ENCODE results near the gene LRIF1. TPM values are rescaled to one million over a fixed set of nuclear protein-coding genes. Genes with fewer than 3 reads are reported as not detected.

Gene LRIF1
- total RNA-seq, 4 donors from 2014 or later, result 0.20 to 10.1 (median 7.6) TPM

GRCh38 chr1:110918016-110918415 is 45.7 kb downstream of the LRIF1 start:
- Histone ChIP-seq H3K9me3 (peaks cover under 1 to 2% of the 10 kb centered on the region in 2 donors), H3K27ac (no peak overlapping the region), H3K27me3 (no peaks in the 10 kb centered on the region), H3K4me3 (no peak overlapping the region), H3K4me1 (peaks cover 0 to 6% (median 0%) of the 10 kb centered on the region in 4 donors), H3K36me3 (no peaks in the 10 kb centered on the region)
- in situ Hi-C loops (cut with MboI; ENCODE audit: low pct_ligation_motif_present in 1 of 4, low pct_unique_long_range_greater_than_20kb in 1 of 4, low sequenced_read_pairs in 3 of 4) (no loop called here), intact Hi-C loops (cut with DNase I; ENCODE audit: low total_unique reads) (no loop called here)
- TF ChIP-seq EP300 (IDR thresholded peaks at IDR 0.05; ENCODE audit: low read depth) (no peak), CTCF (IDR thresholded peaks at IDR 0.05) (no peak), POLR2AphosphoS5 (IDR thresholded peaks at IDR 0.05) (no peak), POLR2A (IDR thresholded peaks at IDR 0.05) (no peak)
- 88 to 98% methylated on average over 1 of the region's 1 CpG for WGBS, 2 donors (ENCODE audit: low coverage in 1 of 2)
- DNase-seq, result no peak

GRCh38 chr1:110916669-110917306 is 46.9 kb downstream of the LRIF1 start:
- no peak for TF ChIP-seq EP300 (IDR thresholded peaks at IDR 0.05; ENCODE audit: low read depth)
- no peak for TF ChIP-seq POLR2A (IDR thresholded peaks at IDR 0.05)
- TF ChIP-seq CTCF (IDR thresholded peaks at IDR 0.05), result no peak
- TF ChIP-seq POLR2AphosphoS5 (IDR thresholded peaks at IDR 0.05), result no peak
- WGBS, 2 donors (ENCODE audit: low coverage in 1 of 2), result 0 to 34% methylated on average over 1 to 2 of the region's 2 CpGs
- in situ Hi-C loops (cut with MboI; ENCODE audit: low pct_ligation_motif_present in 1 of 4, low pct_unique_long_range_greater_than_20kb in 1 of 4, low sequenced_read_pairs in 3 of 4) (no loop called here), intact Hi-C loops (cut with DNase I; ENCODE audit: low total_unique reads) (no loop called here)
- DNase-seq, result no peak
- H3K27ac ChIP-seq, result no peak overlapping the region
- peaks cover 0 to 6% (median 0%) of the 10 kb centered on the region in 4 donors for H3K4me1 ChIP-seq
- no peak overlapping the region for H3K4me3 ChIP-seq
- H3K36me3 ChIP-seq, result no peaks in the 10 kb centered on the region
- H3K27me3 ChIP-seq, result no peaks in the 10 kb centered on the region
- peaks cover 5 to 9% of the 10 kb centered on the region in 2 donors for H3K9me3 ChIP-seq

- DNase-seq, result no peak
- 80 to 81% methylated on average over 2 of the region's 2 CpGs for WGBS, 2 donors (ENCODE audit: low coverage in 1 of 2)
- TF ChIP-seq CTCF (IDR thresholded peaks at IDR 0.05) (no peak), POLR2AphosphoS5 (IDR thresholded peaks at IDR 0.05) (no peak), POLR2A (IDR thresholded peaks at IDR 0.05) (no peak), EP300 (IDR thresholded peaks at IDR 0.05; ENCODE audit: low read depth) (no peak)
- Histone ChIP-seq H3K27ac (no peak overlapping the region), H3K27me3 (no peaks in the 10 kb centered on the region), H3K9me3 (peaks cover 5 to 9% of the 10 kb centered on the region in 2 donors), H3K4me3 (no peak overlapping the region), H3K4me1 (peaks cover 0 to 6% (median 0%) of the 10 kb centered on the region in 4 donors), H3K36me3 (no peaks in the 10 kb centered on the region)
- intact Hi-C loops (cut with DNase I; ENCODE audit: low total_unique reads) (no loop called here), in situ Hi-C loops (cut with MboI; ENCODE audit: low pct_ligation_motif_present in 1 of 4, low pct_unique_long_range_greater_than_20kb in 1 of 4, low sequenced_read_pairs in 3 of 4) (no loop called here)
Measured at GRCh38 chr1:110916274-110916668, 47.5 kb downstream of the LRIF1 start.

GRCh38 chr1:110915804-110916203 is 47.9 kb downstream of the LRIF1 start:
- WGBS, 2 donors (ENCODE audit: low coverage in 1 of 2), result 68 to 78% methylated on average over 2 of the region's 2 CpGs
- Histone ChIP-seq H3K27me3 (no peaks in the 10 kb centered on the region), H3K27ac (no peak overlapping the region), H3K4me3 (no peak overlapping the region), H3K9me3 (peaks cover 5 to 9% of the 10 kb centered on the region in 2 donors), H3K36me3 (no peaks in the 10 kb centered on the region), H3K4me1 (peaks cover 0 to 6% (median 0%) of the 10 kb centered on the region in 4 donors)
- in situ Hi-C loops (cut with MboI; ENCODE audit: low pct_ligation_motif_present in 1 of 4, low pct_unique_long_range_greater_than_20kb in 1 of 4, low sequenced_read_pairs in 3 of 4) (no loop called here), intact Hi-C loops (cut with DNase I; ENCODE audit: low total_unique reads) (no loop called here)
- no peak for TF ChIP-seq POLR2A (IDR thresholded peaks at IDR 0.05)
- TF ChIP-seq CTCF (IDR thresholded peaks at IDR 0.05), result no peak
- TF ChIP-seq EP300 (IDR thresholded peaks at IDR 0.05; ENCODE audit: low read depth), result no peak
- TF ChIP-seq POLR2AphosphoS5 (IDR thresholded peaks at IDR 0.05), result no peak
- no peak for DNase-seq

All from transverse colon (tissue), 4 donors.